H1 (cell line): ENCODE results near the gene FAM240A. TPM values are rescaled to one million over a fixed set of nuclear protein-coding genes. Genes with fewer than 3 reads are reported as not detected.
A peak's percentile ranks its signal among the peaks of the same experiment; 100 is the strongest.

ENCODE experiments used
- CTCF ChIA-PET: fragments of 300-600 bp; sonication (Branson Sonifier 250); formaldehyde crosslinking; loops from one replicate; lab custom pipeline; 2021; ENCODE audit not compliant: partially characterized antibody; lab: Charles Lee
- POLR2A ChIA-PET: fragments of 300-600 bp; sonication (Branson Sonifier 250); formaldehyde crosslinking; loops from one replicate; lab custom pipeline; 2021; ENCODE audit warnings: inconsistent platforms; ENCODE audit not compliant: partially characterized antibody; lab: Charles Lee
- DNase-seq, 2 experiments: peaks; one replicate each; pipeline versions ENCODE4 v3.0.0 to v3.0.0-alpha.2; 2010 to 2022; ENCODE audit warnings: low spot score in 2 of 2, low read depth in 1 of 2, mixed read lengths in 1 of 2
- FAIRE-seq: peaks from 2 replicates; lab custom pipeline; 2011; peaks lifted over from hg19 to GRCh38; lab: Jason Lieb, UNC
- H2AFZ ChIP-seq: 2 replicates; pipeline ENCODE4 v1.8.1; 2012; ENCODE audit warnings: low read length, inconsistent platforms
- H2AK5ac ChIP-seq: 2 replicates; pipeline ENCODE4 v1.6.1; 2013; ENCODE audit warnings: low read depth, low read length
- H2BK120ac ChIP-seq: replicated peaks from 2 replicates; pipeline ENCODE3; 2013; ENCODE audit warnings: low read depth, low read length, inconsistent platforms
- H2BK12ac ChIP-seq: 2 replicates; pipeline ENCODE4 v1.6.1; 2013; ENCODE audit warnings: low read depth, low read length
- H2BK15ac ChIP-seq: 2 replicates; pipeline ENCODE4 v1.6.1; 2013; ENCODE audit warnings: low read length
- H2BK20ac ChIP-seq: 2 replicates; pipeline ENCODE4 v1.6.1; 2013; ENCODE audit warnings: low read length
- H2BK5ac ChIP-seq: 2 replicates; pipeline ENCODE4 v1.6.1; 2013; ENCODE audit warnings: low read depth, low read length
- H3K14ac ChIP-seq: 2 replicates; pipeline ENCODE4 v1.6.1; 2013; ENCODE audit warnings: inconsistent platforms; ENCODE audit not compliant: insufficient read length
- H3K18ac ChIP-seq: 2 replicates; pipeline ENCODE4 v1.6.1; 2013; ENCODE audit warnings: low read length; ENCODE audit errors: extremely low read depth
- H3K23ac ChIP-seq: 2 replicates; pipeline ENCODE4 v1.6.1; 2013; ENCODE audit warnings: inconsistent platforms; ENCODE audit not compliant: insufficient read length
- H3K23me2 ChIP-seq: 2 replicates; pipeline ENCODE4 v1.6.1; 2013; ENCODE audit warnings: low read depth, low read length
- H3K27ac ChIP-seq: 2 replicates; pipeline ENCODE4 v1.6.1; 2011; ENCODE audit warnings: low read depth, low read length, inconsistent platforms
- H3K27me3 ChIP-seq, 4 experiments: replicated peaks in 1 of 4; 1 replicate in 1 of 4; 2 replicates in 3 of 4; pipeline versions ENCODE4 v1.6.1 to v1.8.1; 2011 to 2013; ENCODE audit warnings: low read length in 3 of 4, mild to moderate bottlenecking in 3 of 4, inconsistent platforms in 2 of 4, mixed read lengths in 2 of 4, moderate library complexity in 1 of 4; ENCODE audit not compliant: control insufficient read depth in 3 of 4, insufficient read depth in 3 of 4; ENCODE audit errors: extremely low read depth in 1 of 4
- H3K36me3 ChIP-seq, 4 experiments: 2 replicates each; pipeline versions ENCODE4 v1.6.1 to v1.8.1; 2011 to 2013; ENCODE audit warnings: mild to moderate bottlenecking in 4 of 4, low read length in 3 of 4, moderate library complexity in 2 of 4, control low read depth in 1 of 4, inconsistent platforms in 1 of 4; ENCODE audit not compliant: insufficient read depth in 4 of 4, control insufficient read depth in 2 of 4
- H3K4ac ChIP-seq: replicated peaks from 2 replicates; pipeline ENCODE3; 2013; ENCODE audit warnings: low read length, low read depth, mixed read lengths, inconsistent platforms; ENCODE audit not compliant: insufficient read length
- H3K4me1 ChIP-seq, 4 experiments: replicated peaks in 1 of 4; 1 replicate in 1 of 4; 2 replicates in 3 of 4; pipeline versions ENCODE4 v1.6.1 to v1.8.1; 2011 to 2013; ENCODE audit warnings: low read length in 3 of 4, inconsistent platforms in 2 of 4, mixed read lengths in 1 of 4; ENCODE audit not compliant: insufficient read depth in 4 of 4, control insufficient read depth in 3 of 4
- H3K4me2 ChIP-seq, 2 experiments: 2 replicates each; pipeline versions ENCODE4 v1.6.1 to v1.8.1; 2011 to 2013; ENCODE audit warnings: low read depth in 2 of 2, low read length in 2 of 2, control low read depth in 1 of 2, inconsistent platforms in 1 of 2, mild to moderate bottlenecking in 1 of 2; ENCODE audit not compliant: insufficient read depth in 1 of 2
- H3K4me3 ChIP-seq, 4 experiments: fragments of 200-600, 300-600 bp in 1 of 4; sonication (generic), shearing (Covaris generic), sonication (Bioruptor Twin) in 1 of 4; 2 replicates each; pipeline versions ENCODE4 v1.5.1 to v1.8.1; 2011 to 2016; ENCODE audit warnings: low read length in 4 of 4, low read depth in 3 of 4, control low read depth in 2 of 4, inconsistent platforms in 2 of 4, mild to moderate bottlenecking in 2 of 4, mixed read lengths in 1 of 4, moderate library complexity in 1 of 4; ENCODE audit not compliant: insufficient read depth in 2 of 4; ENCODE audit errors: extremely low read depth in 1 of 4
- H3K56ac ChIP-seq: replicated peaks from 2 replicates; pipeline ENCODE3; 2013; ENCODE audit warnings: low read depth, mild to moderate bottlenecking, mixed read lengths, low read length, inconsistent platforms; ENCODE audit not compliant: insufficient read length
- H3K79me1 ChIP-seq: 2 replicates; pipeline ENCODE4 v1.6.1; 2013; ENCODE audit warnings: low read depth, low read length, control low read depth
- H3K79me2 ChIP-seq, 2 experiments: 2 replicates each; pipeline versions ENCODE4 v1.6.1 to v1.8.1; 2012 to 2013; ENCODE audit warnings: low read length in 2 of 2, mild to moderate bottlenecking in 2 of 2, inconsistent platforms in 1 of 2; ENCODE audit not compliant: insufficient read depth in 2 of 2, control insufficient read depth in 1 of 2
- H3K9ac ChIP-seq, 4 experiments: replicated peaks in 1 of 4; 1 replicate in 1 of 4; 2 replicates in 3 of 4; pipeline versions ENCODE4 v1.6.1 to v1.8.1; 2011 to 2013; ENCODE audit warnings: low read depth in 3 of 4, low read length in 3 of 4, control low read depth in 2 of 4, mild to moderate bottlenecking in 2 of 4, moderate library complexity in 2 of 4, inconsistent platforms in 1 of 4; ENCODE audit errors: extremely low read depth in 1 of 4
- H3K9me3 ChIP-seq, 2 experiments: 2 replicates each; pipeline versions ENCODE4 v1.6.1 to v1.8.1; 2012 to 2013; ENCODE audit warnings: mild to moderate bottlenecking in 2 of 2, moderate library complexity in 2 of 2, control low read depth in 1 of 2, inconsistent platforms in 1 of 2, low read depth in 1 of 2, low read length in 1 of 2, mixed read lengths in 1 of 2; ENCODE audit not compliant: insufficient read depth in 2 of 2
- H4K20me1 ChIP-seq, 2 experiments: replicated peaks in 1 of 2; 2 replicates each; pipeline versions ENCODE3 to v1.8.1; 2011 to 2013; ENCODE audit warnings: inconsistent platforms in 2 of 2, low read length in 2 of 2, mild to moderate bottlenecking in 1 of 2; ENCODE audit not compliant: insufficient read depth in 2 of 2, control insufficient read depth in 1 of 2
- H4K5ac ChIP-seq: 2 replicates; pipeline ENCODE4 v1.6.1; 2013; ENCODE audit warnings: low read length, low read depth, mixed read lengths, inconsistent platforms; ENCODE audit not compliant: insufficient read length
- H4K8ac ChIP-seq: 2 replicates; pipeline ENCODE4 v1.8.0; 2013; ENCODE audit warnings: mild to moderate bottlenecking, moderate library complexity, low read length, inconsistent platforms; ENCODE audit not compliant: insufficient read depth; ENCODE audit errors: extremely low read depth
- H4K91ac ChIP-seq: replicated peaks from 2 replicates; pipeline ENCODE3; 2013; ENCODE audit warnings: low read length, mixed read lengths, inconsistent platforms; ENCODE audit not compliant: insufficient read length
- BACH1 ChIP-seq: IDR thresholded peaks from 2 replicates; pipeline ENCODE4 v1.6.1; 2012; ENCODE audit warnings: low read length, improper control_type of control experiment
- CBX8 ChIP-seq: fragments of 300-800, 300-1000 bp; sonication (generic); IDR thresholded peaks from 2 replicates; pipeline ENCODE4 v1.7.1; 2016; ENCODE audit warnings: low read depth, low read length, borderline replicate concordance
- EP300 ChIP-seq, 2 experiments: IDR thresholded peaks; 1 replicate in 1 of 2; 2 replicates in 1 of 2; pipeline ENCODE4 v1.6.1; 2011 to 2012; ENCODE audit warnings: low read depth in 2 of 2, low read length in 2 of 2, mild to moderate bottlenecking in 2 of 2, borderline replicate concordance in 1 of 2, inconsistent platforms in 1 of 2, moderate library complexity in 1 of 2
- EZH2 ChIP-seq: fragments of 200-600 bp; sonication (generic); IDR thresholded peaks from 2 replicates; pipeline ENCODE4 v1.7.1; 2012; ENCODE audit warnings: low read depth, mild to moderate bottlenecking, moderate library complexity, low read length, inconsistent platforms; ENCODE audit not compliant: severe bottlenecking
- JUN ChIP-seq: IDR thresholded peaks from 2 replicates; pipeline ENCODE4 v1.6.1; 2011; ENCODE audit warnings: low read depth, mild to moderate bottlenecking, improper control_type of control experiment, low read length
- KDM5A ChIP-seq: fragments of 200-600 bp; IDR thresholded peaks from 2 replicates; pipeline ENCODE4 v1.7.1; 2012; ENCODE audit warnings: mild to moderate bottlenecking, low read length, inconsistent platforms, mixed read lengths
- PHF8 ChIP-seq: fragments of 200-600 bp; sonication (generic); conservative IDR thresholded peaks from 2 replicates; pipeline ENCODE4 v1.7.1; 2012; ENCODE audit warnings: low read depth, mild to moderate bottlenecking, inconsistent platforms, low read length, moderate library complexity
- POLR2A ChIP-seq, 2 experiments: IDR thresholded peaks; 1 replicate in 1 of 2; 2 replicates in 1 of 2; pipeline ENCODE4 v1.6.1; 2011; ENCODE audit warnings: low read depth in 2 of 2, low read length in 2 of 2, mild to moderate bottlenecking in 2 of 2; ENCODE audit errors: control extremely low read depth in 1 of 2
- POLR2AphosphoS5 ChIP-seq: IDR thresholded peaks from 2 replicates; pipeline ENCODE4 v1.6.1; 2011; ENCODE audit warnings: low read depth, low read length
- SAP30 ChIP-seq: fragments of 300-600 bp; sonication (generic); IDR thresholded peaks from 2 replicates; pipeline ENCODE4 v1.7.1; 2012; ENCODE audit warnings: low read length, moderate library complexity, mild to moderate bottlenecking, inconsistent platforms; ENCODE audit not compliant: insufficient read depth, insufficient replicate concordance
- SUZ12 ChIP-seq: fragments of 200-600 bp; sonication (generic); IDR thresholded peaks from 2 replicates; pipeline ENCODE4 v1.6.1; 2012; ENCODE audit warnings: mild to moderate bottlenecking, inconsistent platforms, low read length, moderate library complexity, mixed read lengths
- TBP ChIP-seq: IDR thresholded peaks from 2 replicates; pipeline ENCODE4 v1.6.1; 2011; ENCODE audit warnings: low read depth, low read length, improper control_type of control experiment
- WGBS, 2 experiments: shearing (Covaris generic) in 1 of 2; methylation state at CpG; one replicate each; pipeline versions ENCODE4 v1.1.6 to v1.1.7; 2013 to 2015; ENCODE audit warnings: low lambda C conversion rate in 2 of 2, mixed read lengths in 2 of 2, inconsistent platforms in 1 of 2, low coverage in 1 of 2, missing lambda C conversion rate in 1 of 2; ENCODE audit not compliant: insufficient replicate concordance in 2 of 2, insufficient coverage in 1 of 2, insufficient read length in 1 of 2; ENCODE audit errors: extremely low coverage in 1 of 2, missing lambda C conversion rate in 1 of 2; 5-methylcytosine and 5-hydroxymethylcytosine counted together
- long read RNA-seq, 2 experiments: library from RNA in 1 of 2; library from capped mRNA in 1 of 2; stranded (forward); transcript quantifications; one replicate each; pipeline ENCODE4 v2.0.0, GENCODE V29; 2021; ENCODE audit warnings: inconsistent platforms in 1 of 2
- polyA minus RNA-seq, 3 experiments: library from RNA; depleted of rRNA, polyadenylated mRNA; stranded (reverse); fragments of >200 nt; gene quantifications; 1 replicate in 2 of 3; 2 replicates in 1 of 3; pipeline ENCODE4 v1.2.3, GENCODE V29; 2011
- polyA plus RNA-seq, 7 experiments: library from polyadenylated mRNA; depleted of rRNA in 3 of 7; stranded (reverse) in 5 of 7; unstranded in 2 of 7; fragments of >200 nt in 5 of 7; fragments of 200-250 nt in 2 of 7; gene quantifications; 1 replicate in 5 of 7; 2 replicates in 1 of 7; 4 replicates in 1 of 7; pipeline versions ENCODE4 v1.2.1 to v1.2.3, GENCODE V29; 2011 to 2013; ENCODE audit warnings: missing spikeins in 2 of 7, mixed read lengths in 2 of 7
- total RNA-seq: library from RNA; stranded (reverse); fragmentation: NEBNext Ultra II Directional; extraction: Animal tissue kit (Norgen Biotek cat#: 25700); gene quantifications from 2 replicates; pipeline ENCODE4 v1.2.1, GENCODE V29; 2021

Gene FAM240A
- total RNA-seq = 0.17 TPM in 1 of 2 replicates, not detected in the other
- 0.06 and 0.08 TPM in 2 replicates for polyA plus RNA-seq (2011; rRNA removed)
- 0.12 TPM for polyA plus RNA-seq (2011; cell fraction: cytosol; rRNA removed)
- polyA plus RNA-seq (2011; cell fraction: nucleus; rRNA removed) = not detected
- polyA plus RNA-seq (2012, experiment 1 of 2) = 0.16 to 0.32 TPM (median 0.16 TPM) in 3 of 4 replicates, not detected in the other
- not detected for polyA plus RNA-seq (2012, experiment 2 of 2)
- 0.08 TPM for polyA plus RNA-seq (2013, experiment 1 of 2)
- polyA plus RNA-seq (2013, experiment 2 of 2) = 0.11 TPM
- not detected in 2 replicates for polyA minus RNA-seq (2011; rRNA and poly(A)+ RNA removed)
- not detected for polyA minus RNA-seq (2011; cell fraction: cytosol; rRNA and poly(A)+ RNA removed)
- not detected for polyA minus RNA-seq (2011; cell fraction: nucleus; rRNA and poly(A)+ RNA removed)
- long read RNA-seq, experiment 1, partial matches to known transcripts = 1 of 1 reads
- long read RNA-seq, experiment 1, other reads (novel, unspliced or antisense) = 0 of 1 reads
- long read RNA-seq, experiment 2 = 0 reads

GRCh38 chr3:46612324-46612723 is at the start of gene FAM240A:
Gene FAM240A (plus strand): TSS chr3:46612525. CDS start chr3:46612684, 159 bp downstream.
- no peak within 1 kb of the TSS for H3K23ac ChIP-seq
- H2BK5ac ChIP-seq = no peak within 1 kb of the TSS
- no peak within 1 kb of the TSS for H2BK120ac ChIP-seq
- no peaks in the 10 kb centered on the region for H3K79me2 ChIP-seq
- no peak within 1 kb of the TSS for H2BK12ac ChIP-seq
- no peak within 1 kb of the TSS for H3K4me2 ChIP-seq
- H3K14ac ChIP-seq = no peak within 1 kb of the TSS
- H4K91ac ChIP-seq = peak within 1 kb of the TSS; percentile 34
- H2AFZ ChIP-seq = no peak within 1 kb of the TSS
- peaks cover 2 to 13% (median 5%) of the 10 kb centered on the region in 4 experiments; a peak in 6 of 7 replicates for H3K4me1 ChIP-seq
- WGBS, 2 experiments = 86% methylated on average over 9 of the region's 9 CpGs; no CpG with 5 or more reads in 1 of the 2 experiments
- H3K9ac ChIP-seq = no peak within 1 kb of the TSS
- no peak within 1 kb of the TSS for H3K4me3 ChIP-seq
- no peaks in the 10 kb centered on the region for H3K36me3 ChIP-seq
- H4K20me1 ChIP-seq = no peaks in the 10 kb centered on the region
- peak within 1 kb of the TSS; percentile 61 for H2BK20ac ChIP-seq
- ChIA-PET POLR2A (interaction anchor here (0.7 to 1.3 kb wide), 4 partner anchors 25 to 37 kb away, joined by 3 to 4 read pairs (median 3); a partner anchor contains a TSS), CTCF (interaction anchor here (0.6 to 6.8 kb wide), 3 partner anchors 16 to 123 kb away, joined by 4 to 56 read pairs (median 16); no protein-coding TSS in a partner anchor)
- H3K27me3 ChIP-seq = no peaks in the 10 kb centered on the region
- no peak for FAIRE-seq
- peak in 1 of 2 experiments; percentile 39 for DNase-seq
- H3K9me3 ChIP-seq = no peaks in the 10 kb centered on the region
- H3K79me1 ChIP-seq = no peaks in the 10 kb centered on the region
- 0 out of 2 replicates have a peak within 1 kb of the TSS, but pooled peaks have one; percentile 88 for H2BK15ac ChIP-seq
- H4K8ac ChIP-seq = no peak within 1 kb of the TSS
- H2AK5ac ChIP-seq = no peak within 1 kb of the TSS; the same call in 1 of the 2 replicates
- H3K27ac ChIP-seq = no peak within 1 kb of the TSS
- H3K23me2 ChIP-seq = no peaks in the 10 kb centered on the region
- H3K56ac ChIP-seq = no peak within 1 kb of the TSS
- H3K18ac ChIP-seq = no peak within 1 kb of the TSS
- H4K5ac ChIP-seq = no peak within 1 kb of the TSS
- H3K4ac ChIP-seq = no peak within 1 kb of the TSS
- no peak for TF ChIP-seq POLR2AphosphoS5
- no peak for TF ChIP-seq PHF8
- no peak for TF ChIP-seq EZH2
- no peak for TF ChIP-seq CBX8
- TF ChIP-seq POLR2A (IDR thresholded peaks at IDR 0.05; ENCODE audit: control extremely low read depth in 1 of 2, low read depth in 2 of 2, low read length in 2 of 2) = no peak
- TF ChIP-seq BACH1 = no peak
- no peak for TF ChIP-seq JUN
- no peak for TF ChIP-seq SAP30
- TF ChIP-seq SUZ12 = no peak
- no peak for TF ChIP-seq KDM5A
- TF ChIP-seq TBP = no peak
- no peak for TF ChIP-seq EP300 (IDR thresholded peaks at IDR 0.05; ENCODE audit: borderline replicate concordance in 1 of 2, low read depth in 2 of 2, low read length in 2 of 2)
